ENCODE results near the gene RHAG.

DNA sequence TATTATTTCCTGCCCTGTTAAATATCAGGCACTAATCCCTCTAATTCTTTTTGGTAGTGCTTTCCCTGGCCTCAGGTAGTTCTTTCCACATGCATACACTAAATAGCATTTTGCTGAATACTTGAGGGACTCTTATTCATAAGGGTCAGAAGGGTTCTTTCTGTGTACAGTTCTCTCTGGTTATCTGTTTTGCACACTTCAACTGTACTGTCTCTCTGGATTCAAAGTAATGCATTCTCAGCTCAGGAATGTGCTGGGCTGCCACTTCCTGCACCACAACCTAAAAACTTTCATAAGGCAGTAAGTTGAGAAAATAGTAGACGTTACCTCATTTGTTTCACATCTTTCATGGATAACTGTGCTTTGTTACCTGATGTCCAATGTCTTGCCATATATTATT lies 54.1 kb downstream of the RHAG start:
- TF ChIP-seq, protein P1, sequence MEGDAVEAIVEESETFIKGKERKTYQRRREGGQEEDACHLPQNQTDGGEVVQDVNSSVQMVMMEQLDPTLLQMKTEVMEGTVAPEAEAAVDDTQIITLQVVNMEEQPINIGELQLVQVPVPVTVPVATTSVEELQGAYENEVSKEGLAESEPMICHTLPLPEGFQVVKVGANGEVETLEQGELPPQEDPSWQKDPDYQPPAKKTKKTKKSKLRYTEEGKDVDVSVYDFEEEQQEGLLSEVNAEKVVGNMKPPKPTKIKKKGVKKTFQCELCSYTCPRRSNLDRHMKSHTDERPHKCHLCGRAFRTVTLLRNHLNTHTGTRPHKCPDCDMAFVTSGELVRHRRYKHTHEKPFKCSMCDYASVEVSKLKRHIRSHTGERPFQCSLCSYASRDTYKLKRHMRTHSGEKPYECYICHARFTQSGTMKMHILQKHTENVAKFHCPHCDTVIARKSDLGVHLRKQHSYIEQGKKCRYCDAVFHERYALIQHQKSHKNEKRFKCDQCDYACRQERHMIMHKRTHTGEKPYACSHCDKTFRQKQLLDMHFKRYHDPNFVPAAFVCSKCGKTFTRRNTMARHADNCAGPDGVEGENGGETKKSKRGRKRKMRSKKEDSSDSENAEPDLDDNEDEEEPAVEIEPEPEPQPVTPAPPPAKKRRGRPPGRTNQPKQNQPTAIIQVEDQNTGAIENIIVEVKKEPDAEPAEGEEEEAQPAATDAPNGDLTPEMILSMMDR (IDR thresholded peaks at IDR 0.05; ENCODE audit: insufficient read depth, low read depth, low read length), result no peak
- no peak for TF ChIP-seq EZH2 (IDR thresholded peaks at IDR 0.05; ENCODE audit: insufficient read depth, low read length)
